ENCODE data around the gene GET3.

GRCh38 chr19:12745166-12745897, 8.0 kb downstream of the GET3 start:
- TF ChIP-seq, protein P1, sequence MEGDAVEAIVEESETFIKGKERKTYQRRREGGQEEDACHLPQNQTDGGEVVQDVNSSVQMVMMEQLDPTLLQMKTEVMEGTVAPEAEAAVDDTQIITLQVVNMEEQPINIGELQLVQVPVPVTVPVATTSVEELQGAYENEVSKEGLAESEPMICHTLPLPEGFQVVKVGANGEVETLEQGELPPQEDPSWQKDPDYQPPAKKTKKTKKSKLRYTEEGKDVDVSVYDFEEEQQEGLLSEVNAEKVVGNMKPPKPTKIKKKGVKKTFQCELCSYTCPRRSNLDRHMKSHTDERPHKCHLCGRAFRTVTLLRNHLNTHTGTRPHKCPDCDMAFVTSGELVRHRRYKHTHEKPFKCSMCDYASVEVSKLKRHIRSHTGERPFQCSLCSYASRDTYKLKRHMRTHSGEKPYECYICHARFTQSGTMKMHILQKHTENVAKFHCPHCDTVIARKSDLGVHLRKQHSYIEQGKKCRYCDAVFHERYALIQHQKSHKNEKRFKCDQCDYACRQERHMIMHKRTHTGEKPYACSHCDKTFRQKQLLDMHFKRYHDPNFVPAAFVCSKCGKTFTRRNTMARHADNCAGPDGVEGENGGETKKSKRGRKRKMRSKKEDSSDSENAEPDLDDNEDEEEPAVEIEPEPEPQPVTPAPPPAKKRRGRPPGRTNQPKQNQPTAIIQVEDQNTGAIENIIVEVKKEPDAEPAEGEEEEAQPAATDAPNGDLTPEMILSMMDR (IDR thresholded peaks at IDR 0.05): no peak
- no peak for TF ChIP-seq POLR2A (IDR thresholded peaks at IDR 0.05)

Data from thyroid gland (tissue), 4 donors.